NCI-H2029 (cell line): Measurements from ENCODE around the gene MEF2D.

Experiments used
- DNase-seq: peaks from one replicate; lab custom pipeline; 2025; lab: John Stamatoyannopoulos, UW

The MEF2D gene

GRCh38 chr1:156523801-156524480 is 23.4 kb upstream of the MEF2D start:
- DNase-seq = no peak

GRCh38 chr1:156522443-156522970 is 21.9 kb upstream of the MEF2D start:
- DNase-seq = no peak

- DNase-seq = no peak
Observed at GRCh38 chr1:156517748-156518147, 17.2 kb upstream of the MEF2D start.

- no peak for DNase-seq
Observed at GRCh38 chr1:156516821-156517220, 16.2 kb upstream of the MEF2D start.

GRCh38 chr1:156515956-156516355 is 15.4 kb upstream of the MEF2D start:
- no peak for DNase-seq

GRCh38 chr1:156513185-156513584 is 12.6 kb upstream of the MEF2D start:
- DNase-seq = no peak

- DNase-seq = no peak
Observed at GRCh38 chr1:156511644-156512043, 11.1 kb upstream of the MEF2D start.

GRCh38 chr1:156510709-156511108 is 10.1 kb upstream of the MEF2D start:
- peak; percentile 32 for DNase-seq

GRCh38 chr1:156509424-156510034 is 9.0 kb upstream of the MEF2D start:
- no peak for DNase-seq

GRCh38 chr1:156508955-156509234 is 8.3 kb upstream of the MEF2D start:
- DNase-seq = no peak

- DNase-seq = no peak
Observed at GRCh38 chr1:156508205-156508954, 7.8 kb upstream of the MEF2D start.

GRCh38 chr1:156506450-156506849 is 5.9 kb upstream of the MEF2D start:
- DNase-seq = no peak

GRCh38 chr1:156505679-156506298 is 5.2 kb upstream of the MEF2D start:
- DNase-seq = no peak

- DNase-seq = peak; percentile 97
Observed at GRCh38 chr1:156504821-156505678, 4.5 kb upstream of the MEF2D start.

GRCh38 chr1:156504438-156504813 is 3.9 kb upstream of the MEF2D start:
- DNase-seq = peak; percentile 45

GRCh38 chr1:156503698-156504437 is 3.3 kb upstream of the MEF2D start:
- DNase-seq = no peak

GRCh38 chr1:156502894-156503697 is 2.5 kb upstream of the MEF2D start:
- peak; percentile 38 for DNase-seq

- DNase-seq = no peak
Observed at GRCh38 chr1:156502391-156502893, 1.9 kb upstream of the MEF2D start.

GRCh38 chr1:156500793-156501506 is 375 bp upstream of the MEF2D start:
- peak; percentile 94 for DNase-seq
